IMR-90 (cell line): ENCODE results near the gene PTPMT1. TPM values are rescaled to one million over a fixed set of nuclear protein-coding genes. Genes with fewer than 3 reads are reported as not detected.

Source experiments
- ATAC-seq: fragments of 200-7000 bp; cut with Tn5 transposase; 2 replicates; pipeline ENCODE4 v1.9.1; 2020; ENCODE audit warnings: low read depth, mild to moderate bottlenecking, moderate library complexity
- BruUV-seq: library from RNA; stranded (reverse); fragments of 400-500 nt; replicated peaks from 2 replicates; lab custom pipeline; 2021; lab: Mats Ljungman, UMichigan
- CTCF ChIA-PET: fragments of 300-600 bp; formaldehyde crosslinking; extraction: SDS; loops from one replicate; lab custom pipeline; 2021; ENCODE audit warnings: antibody characterized with exemption; lab: Yijun Ruan, JAX
- POLR2A ChIA-PET: fragments of 300-600 bp; sonication (Branson Sonifier 250); formaldehyde crosslinking; loops from one replicate; lab custom pipeline; 2022; ENCODE audit warnings: antibody characterized with exemption; ENCODE audit not compliant: unreplicated experiment; lab: Charles Lee
- DNase-seq: peaks from one replicate; pipeline ENCODE4 v3.0.0; 2013
- H2AFZ ChIP-seq: replicated peaks from 2 replicates; pipeline ENCODE3; 2013; ENCODE audit warnings: low read length, mild to moderate bottlenecking; ENCODE audit not compliant: poor library complexity
- H2AK5ac ChIP-seq: 2 replicates; pipeline ENCODE4 v1.6.1; 2013; ENCODE audit warnings: low read depth, low read length, inconsistent platforms
- H2AK9ac ChIP-seq: replicated peaks from 2 replicates; pipeline ENCODE3; 2013; ENCODE audit warnings: mild to moderate bottlenecking, low read depth, low read length, moderate library complexity; ENCODE audit not compliant: poor library complexity
- H2BK120ac ChIP-seq: 2 replicates; pipeline ENCODE4 v1.6.1; 2013; ENCODE audit warnings: low read depth, low read length, inconsistent platforms
- H2BK15ac ChIP-seq: 3 replicates; pipeline ENCODE4 v1.6.1; 2013; ENCODE audit warnings: low read depth, low read length, inconsistent platforms
- H2BK20ac ChIP-seq: 2 replicates; pipeline ENCODE4 v1.6.1; 2013; ENCODE audit warnings: low read depth, mild to moderate bottlenecking, inconsistent platforms, low read length, moderate library complexity
- H2BK5ac ChIP-seq: 2 replicates; pipeline ENCODE4 v1.6.1; 2013; ENCODE audit warnings: mild to moderate bottlenecking, low read depth, low read length, inconsistent platforms; ENCODE audit not compliant: poor library complexity, severe bottlenecking
- H3K14ac ChIP-seq: replicated peaks from 2 replicates; pipeline ENCODE4 v1.6.1; 2013; ENCODE audit warnings: low read depth, low read length, inconsistent platforms
- H3K18ac ChIP-seq: 2 replicates; pipeline ENCODE4 v1.6.1; 2013; ENCODE audit warnings: low read depth, low read length, control low read depth
- H3K23ac ChIP-seq: 2 replicates; pipeline ENCODE4 v1.6.1; 2013; ENCODE audit warnings: low read depth, low read length, inconsistent platforms
- H3K27ac ChIP-seq: 2 replicates; pipeline ENCODE4 v1.5.1; 2013; ENCODE audit warnings: mild to moderate bottlenecking, control low read depth, low read length; ENCODE audit not compliant: insufficient read depth
- H3K27me3 ChIP-seq: 2 replicates; pipeline ENCODE4 v1.6.1; 2013; ENCODE audit warnings: low read length; ENCODE audit not compliant: control insufficient read depth, insufficient read depth
- H3K36me3 ChIP-seq: 2 replicates; pipeline ENCODE4 v1.6.1; 2013; ENCODE audit warnings: low read length, mixed read lengths; ENCODE audit not compliant: control insufficient read depth, insufficient read depth
- H3K4ac ChIP-seq: 2 replicates; pipeline ENCODE4 v1.6.1; 2013; ENCODE audit warnings: low read depth, low read length, inconsistent platforms
- H3K4me1 ChIP-seq: 2 replicates; pipeline ENCODE4 v1.6.1; 2013; ENCODE audit warnings: low read length, mixed read lengths; ENCODE audit not compliant: control insufficient read depth, insufficient read depth
- H3K4me2 ChIP-seq: 2 replicates; pipeline ENCODE4 v1.6.1; 2013; ENCODE audit warnings: low read depth, mild to moderate bottlenecking, control low read depth, low read length, moderate library complexity
- H3K4me3 ChIP-seq: 2 replicates; pipeline ENCODE4 v1.5.1; 2013; ENCODE audit warnings: low read depth, mild to moderate bottlenecking, control low read depth, low read length, moderate library complexity; ENCODE audit not compliant: insufficient read depth
- H3K56ac ChIP-seq: 2 replicates; pipeline ENCODE4 v1.6.1; 2013; ENCODE audit warnings: low read length, inconsistent platforms; ENCODE audit not compliant: insufficient read depth; ENCODE audit errors: extremely low read depth
- H3K79me1 ChIP-seq, 2 experiments: 2 replicates each; pipeline ENCODE4 v1.6.1; 2013; ENCODE audit warnings: low read length in 2 of 2, inconsistent platforms in 1 of 2, low read depth in 1 of 2
- H3K9ac ChIP-seq: 2 replicates; pipeline ENCODE4 v1.6.1; 2013; ENCODE audit warnings: low read depth, low read length, control low read depth
- H3K9me1 ChIP-seq: 2 replicates; pipeline ENCODE4 v1.6.1; 2013; ENCODE audit warnings: low read length, inconsistent platforms; ENCODE audit not compliant: insufficient read depth
- H3K9me3 ChIP-seq: 2 replicates; pipeline ENCODE4 v1.6.1; 2013; ENCODE audit warnings: low read length; ENCODE audit not compliant: control insufficient read depth, insufficient read depth
- H4K20me1 ChIP-seq: 2 replicates; pipeline ENCODE4 v1.6.1; 2013; ENCODE audit warnings: low read length, inconsistent platforms; ENCODE audit not compliant: insufficient read depth
- H4K5ac ChIP-seq: 2 replicates; pipeline ENCODE4 v1.6.1; 2013; ENCODE audit warnings: mild to moderate bottlenecking, low read depth, low read length, control low read depth
- H4K8ac ChIP-seq, 2 experiments: 2 replicates each; pipeline ENCODE4 v1.6.1; 2013; ENCODE audit warnings: low read depth in 2 of 2, low read length in 2 of 2, control low read depth in 1 of 2, inconsistent platforms in 1 of 2
- H4K91ac ChIP-seq: 2 replicates; pipeline ENCODE4 v1.6.1; 2013; ENCODE audit warnings: low read depth, low read length, inconsistent platforms; ENCODE audit not compliant: insufficient read depth
- RCOR1 ChIP-seq: IDR thresholded peaks from 2 replicates; pipeline ENCODE4 v1.6.1; 2012; ENCODE audit warnings: mild to moderate bottlenecking, low read length, improper control_type of control experiment; ENCODE audit not compliant: insufficient replicate concordance
- WGBS, 2 experiments: methylation state at CpG; one replicate each; pipeline versions ENCODE4 v1.1.5 to v1.1.7; 2013; ENCODE audit warnings: missing lambda C conversion rate in 2 of 2; ENCODE audit not compliant: insufficient read length in 1 of 2; ENCODE audit errors: extremely low coverage in 2 of 2; 5-methylcytosine and 5-hydroxymethylcytosine counted together
- dilution Hi-C: fragments of 300-500 bp; cut with HindIII; formaldehyde crosslinking; loops from one replicate; pipeline ENCODE4 v1.14.3; 2018; ENCODE audit warnings: low sequenced_read_pairs; ENCODE audit not compliant: unreplicated experiment
- in situ Hi-C: fragments of 300-500 bp; cut with MboI; formaldehyde crosslinking; loops from 3 replicates; pipeline ENCODE4 v1.14.3; 2019; ENCODE audit warnings: low sequenced_read_pairs, inconsistent platforms, mixed read lengths
- intact Hi-C: fragments of 100-400 bp; cut with micrococcal nuclease; formaldehyde crosslinking; loops from 2 replicates; pipeline ENCODE4 v1.10.0; 2022
- polyA plus RNA-seq, 3 experiments: library from polyadenylated mRNA; depleted of rRNA; stranded (reverse); fragments of >200 nt; gene quantifications; 2 replicates each; pipeline ENCODE4 v1.2.3, GENCODE V29; 2012; ENCODE audit warnings: low replicate concordance in 1 of 3
- total RNA-seq: library from RNA; depleted of rRNA; stranded (reverse); fragments of >200 nt; gene quantifications from 2 replicates; pipeline ENCODE4 v1.2.3, GENCODE V29; 2012

The PTPMT1 gene
- total and polyA plus RNA-seq, 2 of the 4 experiments (the other 2 are of a cell fraction), result 51.6 to 55.0 TPM

DNA sequence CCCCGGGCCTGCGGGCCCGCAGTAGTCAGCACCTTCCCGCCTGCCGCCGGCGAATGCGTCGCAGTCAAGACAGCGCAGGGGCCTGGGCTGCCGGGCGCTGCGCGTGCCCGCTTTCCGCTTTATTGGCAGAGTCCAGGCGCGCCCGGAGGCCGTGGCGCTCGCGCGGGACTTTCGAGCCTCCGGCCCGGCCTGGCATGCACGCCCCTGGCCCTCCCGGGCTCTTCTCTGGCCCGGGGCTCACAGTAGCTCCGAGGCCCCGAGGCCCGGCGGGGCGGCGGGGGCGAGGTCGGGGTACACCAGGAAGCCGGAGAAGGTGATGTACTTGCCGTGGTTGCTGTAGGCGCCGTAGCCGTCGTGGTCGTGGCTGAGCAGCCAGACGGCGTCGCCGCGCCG, 24.2 kb downstream of the PTPMT1 start:
- no peak overlapping the region for H4K8ac ChIP-seq
- no peaks in the 10 kb centered on the region for H4K20me1 ChIP-seq
- ChIA-PET CTCF (no interaction called here), POLR2A (no interaction called here)
- H3K79me1 ChIP-seq, result no peaks in the 10 kb centered on the region
- H2BK120ac ChIP-seq, result no peak overlapping the region
- H2BK5ac ChIP-seq, result no peak overlapping the region
- H3K9ac ChIP-seq, result no peak overlapping the region
- no peak overlapping the region for H3K27ac ChIP-seq
- no peak overlapping the region for H2BK20ac ChIP-seq
- no peak overlapping the region for H2AK9ac ChIP-seq
- H2BK15ac ChIP-seq, result no peak overlapping the region
- H3K4me1 ChIP-seq, result no peaks in the 10 kb centered on the region
- no peak overlapping the region for H3K4me2 ChIP-seq
- dilution Hi-C loops, result no loop called here
- ATAC-seq (no peak), DNase-seq (no peak)
- intact Hi-C loops, result no loop called here
- no peak for TF ChIP-seq RCOR1
- H4K5ac ChIP-seq, result no peak overlapping the region
- H3K4me3 ChIP-seq, result no peak overlapping the region
- no TSS peak for BruUV-seq
- peaks cover 42% of the 10 kb centered on the region for H3K27me3 ChIP-seq
- H3K36me3 ChIP-seq, result peaks cover 6% of the 10 kb centered on the region
- no peak overlapping the region for H3K14ac ChIP-seq
- H4K91ac ChIP-seq, result no peak overlapping the region
- H2AFZ ChIP-seq, result peak overlapping the region; percentile 83
- peaks cover 3% of the 10 kb centered on the region for H3K9me3 ChIP-seq
- no peak overlapping the region for H3K18ac ChIP-seq
- no peak overlapping the region for H3K56ac ChIP-seq
- no peak overlapping the region for H2AK5ac ChIP-seq
- no peaks in the 10 kb centered on the region for H3K9me1 ChIP-seq
- in situ Hi-C loops, result no loop called here
- H3K23ac ChIP-seq, result no peak overlapping the region
- WGBS, 2 experiments, result 41% methylated on average over 34 of the region's 51 CpGs; no CpG with 5 or more reads in 1 of the 2 experiments
- H3K4ac ChIP-seq, result no peak overlapping the region
